ENCODE measurements around the gene LHB. TPM values are rescaled to one million over a fixed set of nuclear protein-coding genes. Genes with fewer than 3 reads are reported as not detected.

The LHB gene
- polyA plus RNA-seq, 6 donors from 2014 or later = not detected

DNA sequence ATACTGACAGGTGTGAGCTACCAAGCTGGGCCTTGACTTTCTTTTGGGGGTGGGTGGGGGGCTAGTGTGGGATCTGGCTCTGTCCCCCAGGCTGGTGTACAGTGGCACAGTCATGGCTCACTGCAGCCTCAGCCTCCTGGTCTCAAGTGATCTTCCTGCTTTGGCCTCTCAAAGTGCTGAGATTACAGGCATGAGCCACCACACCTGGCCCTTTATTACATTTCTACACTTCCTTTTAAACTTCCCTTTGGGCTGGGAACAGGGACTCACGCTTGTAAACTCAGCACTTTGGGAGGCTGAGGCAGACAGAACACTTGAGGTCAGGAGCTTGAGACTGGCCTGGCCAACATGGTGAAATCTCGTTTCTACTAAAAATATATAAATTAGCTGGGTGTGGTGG is 39.8 kb downstream of the LHB start:
- peaks cover 4 to 7% of the 10 kb centered on the region in 2 donors for H3K36me3 Mint-ChIP-seq
- H3K27ac Mint-ChIP-seq = no peak overlapping the region
- H3K4me1 Mint-ChIP-seq = peaks cover 0 to 10% (median 5%) of the 10 kb centered on the region in 3 donors
- peaks cover 0 to 2% (median 0%) of the 10 kb centered on the region in 7 donors for H3K9me3 Mint-ChIP-seq
- H3K27me3 Mint-ChIP-seq = no peaks in the 10 kb centered on the region
- ATAC-seq (ENCODE audit: low read depth in 2 of 2) = no peak
- no peak overlapping the region for H3K4me3 Mint-ChIP-seq
- DNase-seq = no peak

GRCh38 chr19:48975947-48976847 is 40.7 kb downstream of the LHB start:
- Mint-ChIP-seq H3K36me3 (peaks cover 4 to 7% of the 10 kb centered on the region in 2 donors), H3K9me3 (peaks cover 0 to 2% (median 0%) of the 10 kb centered on the region in 7 donors), H3K4me3 (peak overlapping the region in 1 of 8 donors; percentile 71), H3K27me3 (no peaks in the 10 kb centered on the region), H3K27ac (peak overlapping the region in 3 of 6 donors; percentile 15 to 42 (median 20)), H3K4me1 (peaks cover under 1 to 10% (median 4%) of the 10 kb centered on the region in 3 donors)
- ATAC-seq (ENCODE audit: low read depth in 2 of 2) = peak; percentile 73 to 74
- DNase-seq = peak; percentile 37

DNA sequence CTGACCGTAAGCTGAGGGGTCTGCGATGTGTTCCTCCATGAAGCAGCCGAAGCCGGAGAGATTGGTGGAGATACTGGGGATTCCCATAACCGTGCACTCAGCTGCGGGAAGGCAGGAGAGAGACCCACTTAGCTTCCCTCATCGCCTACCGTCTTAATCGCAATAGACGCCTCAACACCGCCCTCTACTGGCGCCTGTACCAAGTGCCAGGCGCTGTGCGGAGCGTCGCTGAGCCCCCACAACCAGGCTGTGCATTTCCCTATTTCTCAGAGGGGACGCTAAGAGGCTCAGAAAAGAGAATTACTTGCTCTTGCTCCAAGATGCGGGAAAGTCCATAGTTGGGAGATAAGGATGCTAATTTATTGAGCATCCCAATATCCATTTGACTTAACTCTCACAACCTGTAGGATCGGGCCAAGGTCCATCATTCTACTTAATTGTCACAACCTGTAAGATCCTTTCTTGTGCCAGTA is 45.9 kb downstream of the LHB start:
- ATAC-seq (ENCODE audit: low read depth in 2 of 2) = peak; percentile 95 to 97

DNA sequence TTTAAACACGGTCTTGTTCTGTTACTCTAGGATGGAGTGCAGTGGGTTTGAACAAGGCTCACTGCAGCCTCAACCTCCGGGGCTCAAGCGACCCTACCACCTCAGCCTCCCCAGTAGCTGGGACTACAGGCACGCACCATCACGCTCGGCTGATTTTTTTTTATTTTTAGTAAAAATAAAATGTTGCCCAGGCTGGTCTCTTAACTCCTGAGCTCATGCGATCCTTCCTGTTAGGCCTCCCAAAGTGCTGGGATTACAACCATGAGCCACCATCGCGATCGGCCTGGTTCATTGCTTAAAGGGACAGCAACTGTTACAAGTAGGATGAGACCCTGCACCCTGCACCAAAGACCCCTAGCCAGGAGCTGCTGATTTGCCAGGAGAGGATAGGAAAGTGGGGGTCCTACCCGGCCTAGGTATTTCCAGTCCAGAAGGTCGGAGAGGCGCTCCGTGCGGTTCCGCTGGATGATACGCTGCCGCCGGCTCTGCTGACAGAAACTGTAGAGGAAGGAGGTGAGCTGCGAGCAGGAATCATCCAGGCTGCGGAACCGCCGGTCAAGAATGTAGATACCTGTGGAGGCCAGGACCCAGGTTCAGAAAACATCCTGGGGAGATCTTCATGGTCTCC is 46.6 kb downstream of the LHB start:
- peak overlapping the region in 1 of 6 donors; percentile 38 for H3K27ac Mint-ChIP-seq
- no peaks in the 10 kb centered on the region for H3K27me3 Mint-ChIP-seq
- H3K4me1 Mint-ChIP-seq = peaks cover 26 to 33% (median 28%) of the 10 kb centered on the region in 3 donors
- peaks cover 9 to 12% of the 10 kb centered on the region in 2 donors for H3K36me3 Mint-ChIP-seq
- peaks cover 0 to 2% (median 0%) of the 10 kb centered on the region in 7 donors for H3K9me3 Mint-ChIP-seq
- H3K4me3 Mint-ChIP-seq = peak overlapping the region in 1 of 8 donors; percentile 9
- ATAC-seq (ENCODE audit: low read depth in 2 of 2) (no peak), DNase-seq (no peak)

More for the DNA sequence above, 45.9 kb downstream of the LHB start:
- H3K36me3 Mint-ChIP-seq = peaks cover 9 to 12% of the 10 kb centered on the region in 2 donors
- peaks cover 19 to 29% (median 21%) of the 10 kb centered on the region in 3 donors for H3K4me1 Mint-ChIP-seq
- no peaks in the 10 kb centered on the region for H3K27me3 Mint-ChIP-seq
- H3K9me3 Mint-ChIP-seq = peaks cover 0 to 2% (median 0%) of the 10 kb centered on the region in 7 donors
- peak overlapping the region in 1 of 6 donors; percentile 52 for H3K27ac Mint-ChIP-seq
- peak overlapping the region in 3 of 8 donors; percentile 3 to 18 (median 9) for H3K4me3 Mint-ChIP-seq
- DNase-seq = peak; percentile 72

DNA sequence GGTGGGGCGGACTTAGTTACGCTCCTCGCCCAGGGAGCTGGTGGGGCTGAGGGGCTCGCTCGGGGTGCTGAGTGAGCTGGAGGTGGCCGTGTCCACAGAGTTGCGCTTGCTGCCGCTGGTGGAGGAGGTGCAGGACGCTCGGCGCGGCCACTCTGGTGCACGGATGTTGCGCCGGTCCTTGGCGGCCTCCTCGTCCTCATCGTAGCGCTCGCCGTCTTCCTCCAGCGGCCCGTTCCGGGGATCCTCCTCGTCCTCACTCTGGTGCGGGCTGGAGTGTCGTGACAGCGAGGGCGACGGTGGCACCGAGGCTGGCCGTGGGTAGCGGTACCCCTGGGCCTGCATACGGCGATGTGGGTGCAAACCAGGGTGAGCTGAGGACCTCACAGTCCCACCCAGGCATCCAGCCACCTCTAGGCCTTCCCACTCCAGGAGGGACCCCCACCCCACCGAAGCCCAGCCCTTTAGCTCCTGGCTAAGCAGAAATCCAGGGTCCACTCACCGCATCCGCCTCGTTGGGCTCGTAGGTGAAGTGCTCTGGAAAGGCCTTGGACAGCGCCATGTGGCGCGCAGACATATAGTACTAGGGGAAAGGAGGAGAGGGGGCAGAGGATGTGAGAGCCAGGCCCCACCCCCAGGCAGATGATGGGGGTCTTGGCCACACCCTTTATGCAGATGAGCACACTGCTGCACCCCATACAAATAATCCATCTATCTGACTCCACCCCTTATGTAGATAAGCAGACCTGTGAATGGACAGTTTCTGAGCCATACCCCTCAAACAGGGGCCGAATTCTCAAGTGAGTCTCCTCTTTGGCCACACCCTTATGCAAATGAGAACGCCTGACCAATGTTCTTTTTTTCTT is 47.4 kb downstream of the LHB start:
- Mint-ChIP-seq H3K9me3 (peaks cover 0 to 2% (median 0%) of the 10 kb centered on the region in 7 donors), H3K4me1 (peaks cover 33 to 41% (median 36%) of the 10 kb centered on the region in 3 donors), H3K27me3 (no peaks in the 10 kb centered on the region), H3K4me3 (peak overlapping the region in 1 of 8 donors; percentile 52), H3K27ac (no peak overlapping the region), H3K36me3 (peaks cover 9 to 12% of the 10 kb centered on the region in 2 donors)
- DNase-seq = no peak
- ATAC-seq (ENCODE audit: low read depth in 2 of 2) = no peak

GRCh38 chr19:48968813-48969218 is 48.1 kb downstream of the LHB start:
- no peaks in the 10 kb centered on the region for H3K27me3 Mint-ChIP-seq
- peaks cover 9 to 12% of the 10 kb centered on the region in 2 donors for H3K36me3 Mint-ChIP-seq
- H3K27ac Mint-ChIP-seq = no peak overlapping the region
- H3K4me1 Mint-ChIP-seq = peaks cover 40 to 48% (median 43%) of the 10 kb centered on the region in 3 donors
- H3K9me3 Mint-ChIP-seq = peaks cover 0 to 2% (median 0%) of the 10 kb centered on the region in 7 donors
- ATAC-seq (ENCODE audit: low read depth in 2 of 2) = no peak
- H3K4me3 Mint-ChIP-seq = peak overlapping the region in 1 of 8 donors; percentile 44
- no peak for DNase-seq

DNA sequence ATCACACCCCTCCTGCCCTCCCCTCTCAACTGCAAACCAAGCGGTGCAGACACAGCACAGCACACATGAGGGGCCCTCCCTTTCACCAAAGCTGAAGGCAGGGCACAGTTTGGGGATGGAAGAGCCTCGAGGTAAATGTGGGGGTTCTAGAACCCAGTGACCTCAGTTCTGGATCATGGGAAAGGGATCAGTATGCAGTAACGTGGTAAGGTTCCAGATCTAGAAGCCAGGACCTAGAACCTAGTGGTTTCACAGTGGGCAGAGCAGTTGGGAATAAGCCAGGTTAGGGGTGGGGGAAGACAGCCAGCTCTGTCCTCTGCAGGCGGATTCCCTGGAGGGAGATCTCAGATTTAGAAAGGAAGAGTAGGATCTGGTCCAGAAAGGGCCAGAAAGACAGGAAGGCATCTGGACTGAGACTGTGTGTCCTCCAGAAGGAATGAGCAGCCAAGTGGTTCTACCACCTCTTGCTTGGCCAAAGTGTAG is 48.7 kb downstream of the LHB start:
- ATAC-seq (ENCODE audit: low read depth in 2 of 2) = no peak
- H3K4me3 Mint-ChIP-seq = peak overlapping the region in 2 of 8 donors; percentile 10 to 98
- peaks cover 0 to 2% (median 0%) of the 10 kb centered on the region in 7 donors for H3K9me3 Mint-ChIP-seq
- H3K27ac Mint-ChIP-seq = peak overlapping the region in 3 of 6 donors; percentile 17 to 92 (median 29)
- H3K4me1 Mint-ChIP-seq = peaks cover 45 to 54% (median 49%) of the 10 kb centered on the region in 3 donors
- H3K27me3 Mint-ChIP-seq = no peaks in the 10 kb centered on the region
- no peak for DNase-seq
- peaks cover 9 to 12% of the 10 kb centered on the region in 2 donors for H3K36me3 Mint-ChIP-seq

GRCh38 chr19:48967346-48968178 is 49.3 kb downstream of the LHB start:
- H3K4me1 Mint-ChIP-seq = peaks cover 49 to 60% (median 55%) of the 10 kb centered on the region in 3 donors
- no peak for DNase-seq
- H3K27me3 Mint-ChIP-seq = no peaks in the 10 kb centered on the region
- H3K36me3 Mint-ChIP-seq = peaks cover 5 to 12% of the 10 kb centered on the region in 2 donors
- no peak for ATAC-seq (ENCODE audit: low read depth in 2 of 2)
- H3K4me3 Mint-ChIP-seq = peak overlapping the region in 7 of 8 donors; percentile 5 to 100 (median 57)
- H3K27ac Mint-ChIP-seq = peak overlapping the region in 1 of 6 donors; percentile 75
- H3K9me3 Mint-ChIP-seq = peaks cover 0 to 2% (median 0%) of the 10 kb centered on the region in 7 donors

DNA sequence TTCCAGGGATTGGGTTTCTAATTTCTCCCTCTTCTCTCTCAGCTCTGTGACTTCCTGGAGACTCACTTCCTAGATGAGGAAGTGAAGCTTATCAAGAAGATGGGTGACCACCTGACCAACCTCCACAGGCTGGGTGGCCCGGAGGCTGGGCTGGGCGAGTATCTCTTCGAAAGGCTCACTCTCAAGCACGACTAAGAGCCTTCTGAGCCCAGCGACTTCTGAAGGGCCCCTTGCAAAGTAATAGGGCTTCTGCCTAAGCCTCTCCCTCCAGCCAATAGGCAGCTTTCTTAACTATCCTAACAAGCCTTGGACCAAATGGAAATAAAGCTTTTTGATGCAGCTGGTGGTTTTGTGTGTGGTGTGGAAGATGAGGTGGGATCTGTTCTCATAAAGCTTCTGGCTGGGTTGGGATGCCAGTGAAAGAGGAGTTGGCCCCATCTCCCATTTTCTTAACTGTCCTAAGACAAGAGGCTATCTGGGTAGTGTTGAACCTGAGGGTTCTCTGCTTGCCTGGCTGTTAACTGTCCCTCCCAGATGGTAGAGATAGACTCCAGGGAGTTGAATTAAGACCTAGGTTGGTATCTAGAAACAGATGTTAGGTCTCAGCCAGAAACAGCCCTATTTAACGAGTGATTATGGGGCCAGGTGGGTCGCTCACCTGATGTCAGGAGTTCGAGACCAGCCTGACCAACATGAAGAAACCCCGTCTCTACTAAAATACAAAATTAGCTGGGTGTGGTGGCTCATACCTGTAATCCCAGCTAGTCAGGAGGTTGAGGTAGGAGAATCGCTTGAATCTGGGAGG is 50.1 kb downstream of the LHB start:
- Mint-ChIP-seq H3K27ac (peak overlapping the region in 4 of 6 donors; percentile 94 to 99 (median 97)), H3K9me3 (peaks cover 0 to 2% (median 0%) of the 10 kb centered on the region in 7 donors), H3K36me3 (peaks cover 5 to 12% of the 10 kb centered on the region in 2 donors), H3K27me3 (no peaks in the 10 kb centered on the region), H3K4me3 (peak overlapping the region; percentile 96 to 100 (median 98)), H3K4me1 (peaks cover 57 to 69% (median 64%) of the 10 kb centered on the region in 3 donors)
- ATAC-seq (ENCODE audit: low read depth in 2 of 2) = no peak
- DNase-seq = no peak
